Measurements from ENCODE around the gene ATG4B.
A peak's percentile ranks its signal among the peaks of the same experiment; 100 is the strongest.
"Not testable (repeated sequence)": the region's sequence is repeated elsewhere in the genome, so short reads cannot be mapped to it uniquely, and the experiment has no call there.

ATG4B gene

DNA sequence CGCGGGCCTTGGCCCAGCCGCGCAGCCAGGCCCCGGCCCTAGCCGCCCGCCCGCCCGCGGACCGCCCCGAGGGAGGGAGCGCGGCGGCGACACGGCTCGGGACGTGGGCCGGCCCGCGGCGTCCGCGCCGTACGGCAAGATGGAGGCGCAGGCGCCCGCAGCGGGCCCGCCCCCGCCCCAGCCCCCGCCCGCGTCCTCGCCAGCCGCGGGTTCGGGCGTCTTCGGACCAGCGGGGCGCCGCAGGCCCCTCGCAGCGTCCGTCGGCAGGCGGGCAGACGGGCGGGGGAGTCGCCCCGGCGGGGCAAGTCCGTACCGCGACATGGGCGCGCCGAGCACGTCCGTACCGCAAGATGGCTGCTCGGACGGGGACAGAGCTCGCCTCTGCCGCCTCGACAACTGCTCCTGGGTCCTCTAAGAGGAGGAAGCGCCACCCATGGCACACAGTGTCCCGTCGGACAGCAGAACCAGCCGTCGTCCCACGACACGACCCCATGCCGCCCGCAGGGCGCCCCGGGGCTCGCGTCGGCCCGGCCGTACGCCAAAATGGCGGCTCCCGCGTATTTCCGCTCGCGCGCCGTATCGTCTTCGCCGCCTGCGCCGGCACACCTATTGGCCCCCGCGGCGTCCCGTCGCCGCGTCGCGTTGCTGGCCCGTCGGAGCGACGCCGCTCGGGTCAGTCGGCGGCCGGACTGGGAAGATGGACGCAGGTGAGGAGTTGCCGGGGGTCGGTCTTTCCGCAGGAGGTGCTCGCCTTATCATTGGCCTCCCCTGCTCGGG is at the start of gene ATG4B, which contains the start of gene THAP4:
TSS of gene ATG4B (plus strand) at position 676 of the 777 bp plus-strand sequence. CDS start at position 698, 22 bp downstream.
TSS of gene THAP4 (minus strand) at position 141 of the 777 bp plus-strand sequence. CDS start 141 bp downstream, outside the sequence.
- DNase-seq = peak; percentile 91

DNA sequence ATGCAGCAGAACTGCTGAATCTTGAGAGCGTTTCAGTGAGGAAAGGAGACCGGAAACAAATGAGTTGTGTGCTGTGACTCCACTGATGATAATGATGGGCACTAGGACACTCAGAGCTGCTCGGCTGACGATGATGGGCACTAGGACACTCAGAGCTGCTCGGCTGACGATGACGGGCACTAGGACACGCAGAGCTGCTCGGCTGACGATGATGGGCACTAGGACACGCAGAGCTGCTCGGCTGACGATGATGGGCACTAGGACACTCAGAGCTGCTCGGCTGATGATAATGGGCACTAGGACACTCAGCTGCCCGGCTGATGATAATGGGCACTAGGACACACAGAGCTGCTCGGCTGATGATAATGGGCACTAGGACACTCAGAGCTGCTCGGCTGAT is 47.6 kb upstream of the ATG4B start:
- not testable (repeated sequence) for DNase-seq

DNA sequence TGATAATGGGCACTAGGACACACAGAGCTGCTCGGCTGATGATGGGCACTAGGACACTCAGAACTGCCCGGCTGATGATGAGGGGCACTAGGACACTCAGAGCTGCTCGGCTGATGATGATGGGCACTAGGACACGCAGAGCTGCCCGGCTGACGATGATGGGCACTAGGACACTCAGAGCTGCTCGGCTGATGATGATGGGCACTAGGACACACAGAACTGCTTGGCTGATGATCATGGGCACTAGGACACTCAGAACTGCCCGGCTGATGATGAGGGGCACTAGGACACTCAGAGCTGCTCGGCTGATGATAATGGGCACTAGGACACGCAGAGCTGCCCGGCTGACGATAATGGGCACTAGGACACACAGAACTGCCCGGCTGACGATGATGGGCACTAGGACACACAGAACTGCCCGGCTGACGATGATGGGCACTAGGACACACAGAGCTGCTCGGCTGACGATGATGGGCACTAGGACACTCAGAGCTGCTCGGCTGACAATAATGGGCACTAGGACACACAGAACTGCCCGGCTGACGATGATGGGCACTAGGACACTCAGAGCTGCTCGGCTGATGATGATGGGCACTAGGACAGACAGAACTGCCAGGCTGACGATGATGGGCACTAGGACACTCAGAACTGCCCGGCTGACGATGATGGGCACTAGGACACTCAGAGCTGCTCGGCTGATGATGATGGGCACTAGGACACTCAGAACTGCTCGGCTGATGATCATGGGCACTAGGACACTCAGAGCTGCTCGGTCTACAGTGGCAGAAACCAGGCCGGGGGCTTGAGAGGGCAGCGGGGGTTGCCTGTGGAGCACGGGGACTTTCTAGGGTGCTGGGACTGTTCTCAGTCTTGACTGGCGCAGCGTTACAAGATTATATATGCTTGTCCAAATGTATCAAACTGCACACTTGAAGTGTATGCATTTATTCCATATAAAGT is 46.7 kb upstream of the ATG4B start:
- not testable (repeated sequence) for DNase-seq

DNA sequence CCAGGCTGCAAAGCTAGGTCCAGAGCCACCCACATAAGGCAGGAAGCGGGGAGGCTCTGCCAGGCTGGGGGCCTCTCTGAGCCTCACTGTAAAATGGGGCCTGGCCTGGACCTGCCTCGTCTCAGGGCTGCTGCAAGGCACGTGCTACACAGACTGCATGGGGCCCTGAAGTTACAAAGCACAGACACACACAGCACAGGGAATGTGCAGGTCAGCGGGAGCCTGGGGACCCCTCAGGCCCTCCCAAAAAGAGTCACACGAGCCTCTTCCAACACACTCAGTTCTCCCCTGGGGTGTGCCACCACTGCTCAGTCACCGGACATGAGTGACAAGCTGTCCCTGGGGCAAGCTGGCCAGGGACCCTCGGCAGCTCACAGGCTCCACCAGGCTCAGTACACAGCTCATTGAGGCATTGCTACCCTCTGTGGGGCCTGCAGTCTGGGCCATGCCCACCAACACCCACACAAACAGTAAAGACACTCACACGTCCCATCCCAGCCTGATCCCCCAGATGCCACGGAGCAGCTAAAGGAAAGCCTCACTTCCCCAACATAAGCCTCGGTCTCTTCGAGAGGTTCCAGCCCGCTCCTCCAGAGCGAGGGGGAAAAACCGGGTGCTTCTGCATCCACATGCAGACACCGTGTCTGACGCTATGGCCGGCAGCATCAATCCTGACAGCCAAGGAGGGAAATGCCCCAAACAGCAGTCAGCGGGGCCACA is 45.2 kb upstream of the ATG4B start:
- no peak for DNase-seq

DNA sequence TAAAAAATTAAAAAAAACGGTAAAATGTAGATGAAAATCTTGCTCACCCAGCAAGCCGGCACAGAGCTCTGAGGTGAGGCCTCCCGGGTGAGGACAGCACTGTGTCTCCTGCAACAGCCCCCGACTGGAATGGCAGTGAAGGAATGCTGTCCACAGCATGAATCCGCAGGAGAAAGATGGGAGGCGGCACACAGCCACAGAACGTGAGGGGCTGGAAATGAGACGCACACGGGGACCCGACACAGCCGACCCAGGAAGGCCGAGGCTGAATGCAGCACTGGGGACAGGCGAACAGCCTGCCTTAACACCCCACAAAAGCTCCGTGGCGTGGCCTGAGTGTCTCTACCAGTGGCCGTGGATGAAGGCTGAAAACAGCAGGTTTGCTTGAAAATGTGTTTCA is 44.2 kb upstream of the ATG4B start:
- DNase-seq = no peak

DNA sequence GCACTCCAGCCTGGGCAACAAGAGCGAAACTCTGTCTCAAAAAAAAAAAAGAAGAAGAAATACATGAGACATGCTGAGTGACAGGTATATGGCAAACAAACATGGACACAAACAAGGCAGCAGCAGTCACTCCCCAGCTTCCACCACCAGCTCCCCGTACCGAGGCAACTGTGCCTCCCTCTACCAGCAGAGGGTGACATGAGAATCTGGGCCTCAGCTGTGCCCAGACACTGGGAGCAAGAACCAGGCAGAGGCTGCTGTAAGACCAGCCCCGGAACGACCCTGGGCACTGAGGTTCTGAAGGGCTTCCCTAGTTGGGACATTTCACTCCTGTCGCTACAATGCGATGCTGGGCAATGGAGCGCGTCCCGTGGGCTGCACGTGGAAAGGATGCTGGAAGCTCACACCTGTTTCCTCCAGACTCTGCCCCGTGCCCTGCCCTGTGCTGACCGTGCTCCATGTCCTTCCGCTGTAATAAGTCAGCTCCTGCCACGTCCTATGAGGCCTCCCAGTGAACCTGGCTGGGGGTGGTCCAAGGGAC is 41.8 kb upstream of the ATG4B start:
- DNase-seq = no peak

DNA sequence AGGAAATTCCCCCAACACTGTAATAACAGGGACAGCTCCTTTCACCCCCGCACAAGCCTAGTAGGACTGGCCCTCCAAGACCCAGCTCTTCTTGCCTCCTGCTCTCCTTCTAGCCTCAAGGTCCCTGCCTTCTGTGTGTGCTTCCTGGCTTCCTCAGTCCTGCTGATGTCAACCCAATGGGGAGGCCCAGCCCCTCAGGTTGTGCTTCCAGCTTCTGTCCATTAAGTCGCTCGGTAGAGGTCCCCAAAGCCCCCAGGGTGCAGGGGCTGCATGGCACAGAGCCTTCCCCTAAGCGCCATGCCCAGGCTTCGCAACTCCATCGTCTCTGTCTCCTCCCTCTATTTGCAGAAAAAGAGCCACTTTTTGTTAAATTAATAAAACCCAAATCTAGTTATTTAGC is 39.9 kb upstream of the ATG4B start:
- no peak for DNase-seq

DNA sequence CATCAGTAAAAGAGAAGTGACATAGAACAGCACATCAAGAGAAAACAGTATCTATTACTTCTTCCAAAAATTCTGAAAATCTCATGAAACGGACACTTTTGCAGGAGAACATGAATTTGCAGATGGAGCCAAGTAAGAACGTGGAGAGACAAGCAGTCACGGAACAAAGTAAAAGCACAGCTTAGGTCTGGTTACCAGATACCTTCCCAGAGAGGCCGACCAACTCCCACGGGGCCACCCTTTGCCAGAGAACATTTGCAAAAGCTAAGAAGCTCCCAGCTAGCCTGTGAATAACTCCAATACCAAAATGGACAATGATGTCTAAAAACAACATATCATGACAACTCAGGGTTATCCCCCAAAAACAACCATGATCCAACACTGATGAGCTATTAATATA is 39.4 kb upstream of the ATG4B start:
- peak; percentile 63 for DNase-seq

DNA sequence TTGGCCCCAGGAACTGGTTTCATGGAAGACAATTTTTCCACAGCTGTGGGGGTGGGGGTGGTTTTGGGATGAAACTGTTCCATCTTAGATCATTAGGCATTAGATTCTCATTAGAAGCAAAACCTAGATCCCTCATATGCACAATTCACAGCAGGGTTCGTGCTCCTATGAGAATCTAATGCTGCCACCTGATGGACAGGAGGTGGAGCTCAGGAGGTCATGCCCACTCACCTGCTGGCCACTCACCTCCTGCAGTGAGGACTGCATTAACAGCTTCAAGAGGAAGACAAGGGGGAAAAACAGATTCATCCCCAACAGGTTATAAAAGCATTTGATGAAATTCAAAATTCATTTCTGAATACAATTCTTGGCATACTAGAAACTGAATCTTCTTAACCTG is 39.0 kb upstream of the ATG4B start:
- no peak for DNase-seq

DNA sequence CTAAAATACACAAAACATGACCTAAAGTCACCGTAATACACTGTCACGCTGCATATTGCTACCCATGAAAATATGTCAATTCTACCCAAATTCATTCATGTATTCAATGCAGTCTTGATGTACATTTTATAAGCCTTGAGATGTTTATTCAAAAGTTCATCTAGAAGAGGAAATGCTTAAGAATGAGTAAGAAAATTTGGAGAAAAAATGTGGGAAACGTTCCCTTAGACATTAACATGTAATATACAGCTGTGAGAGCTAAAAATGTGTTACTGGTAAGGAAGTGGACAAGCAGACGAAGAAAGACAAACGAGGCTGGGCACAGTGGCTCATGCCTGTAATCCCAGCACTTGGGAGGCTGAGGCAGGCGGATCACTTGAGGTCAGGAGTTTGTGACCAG is 37.9 kb upstream of the ATG4B start:
- DNase-seq = no peak

DNA sequence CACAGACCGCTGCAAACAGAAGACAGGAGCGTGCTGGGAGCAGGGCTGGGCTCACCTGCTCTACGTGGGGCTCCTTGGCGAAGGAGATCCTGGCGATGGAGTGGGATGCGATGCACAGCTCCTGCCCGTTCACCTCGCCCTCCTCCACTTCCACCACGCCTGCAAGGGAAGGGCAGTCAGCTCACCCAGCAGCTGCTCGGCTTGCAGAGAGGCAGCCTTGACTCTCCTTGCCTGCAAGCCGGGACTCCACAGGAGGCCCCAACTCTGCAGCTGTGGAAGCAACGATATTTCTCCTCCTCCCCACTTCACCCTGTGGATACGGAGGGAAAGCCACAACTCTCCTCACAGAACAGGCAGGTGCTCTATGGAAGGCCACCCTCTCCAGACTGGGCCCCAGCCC is 35.7 kb upstream of the ATG4B start:
- DNase-seq = no peak

DNA sequence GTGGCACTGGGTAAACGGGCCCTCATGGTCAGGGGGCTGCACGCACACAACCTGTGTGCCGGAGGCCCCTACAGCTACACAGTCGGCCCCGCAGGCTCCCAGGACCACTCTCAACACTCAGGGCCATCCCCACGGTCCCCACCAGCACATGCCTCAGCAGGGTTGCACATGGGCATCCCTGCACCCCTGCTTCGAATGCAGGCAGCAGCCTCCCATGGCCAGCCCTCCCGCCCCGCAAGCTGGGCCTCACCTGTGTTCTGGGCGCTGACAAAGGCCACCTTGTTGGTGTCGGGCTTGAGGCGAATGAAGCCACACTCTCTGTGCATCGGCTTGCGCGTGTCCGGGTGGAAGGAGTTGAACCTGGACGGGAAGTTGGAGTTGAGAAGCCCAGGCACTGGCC is 34.8 kb upstream of the ATG4B start:
- DNase-seq = no peak

DNA sequence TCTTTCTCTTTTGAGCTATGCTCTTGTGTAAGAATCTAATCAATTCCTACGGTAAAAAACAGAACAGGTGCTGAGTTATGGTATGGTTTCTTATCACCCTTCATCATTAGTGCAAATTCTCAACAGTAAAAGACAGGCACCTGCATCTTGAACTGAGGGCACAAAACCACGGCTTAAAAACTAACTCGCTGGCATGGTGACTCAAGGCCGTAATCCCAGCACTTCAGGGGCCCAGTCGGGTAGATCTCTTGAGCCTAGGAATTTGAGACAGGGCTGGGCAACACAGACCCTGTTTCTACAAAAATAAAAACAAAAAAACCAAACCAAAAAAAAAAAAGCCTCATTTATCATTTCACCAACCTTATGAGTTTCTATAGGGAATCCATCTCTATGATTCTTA is 33.8 kb upstream of the ATG4B start:
- DNase-seq = no peak

DNA sequence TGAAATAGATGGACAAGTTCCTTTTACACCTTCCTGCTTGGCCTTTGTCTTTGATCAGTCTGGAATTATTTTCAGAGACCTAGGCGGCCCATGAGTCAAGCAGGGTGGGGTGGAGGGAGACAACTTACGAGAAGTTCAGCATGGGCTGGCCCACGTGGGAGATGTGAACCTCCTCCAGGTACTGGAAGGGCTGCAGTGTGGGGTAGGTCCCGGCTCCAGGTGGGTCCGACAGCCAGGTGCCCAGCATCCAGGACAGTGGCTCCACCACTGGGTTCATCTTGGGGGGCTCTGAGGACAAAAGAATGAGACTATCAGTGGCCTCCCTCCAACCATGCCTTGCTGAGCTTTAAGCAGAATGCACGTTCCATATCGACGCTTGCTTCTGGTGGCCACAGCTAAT is 31.3 kb upstream of the ATG4B start:
- DNase-seq = no peak

DNA sequence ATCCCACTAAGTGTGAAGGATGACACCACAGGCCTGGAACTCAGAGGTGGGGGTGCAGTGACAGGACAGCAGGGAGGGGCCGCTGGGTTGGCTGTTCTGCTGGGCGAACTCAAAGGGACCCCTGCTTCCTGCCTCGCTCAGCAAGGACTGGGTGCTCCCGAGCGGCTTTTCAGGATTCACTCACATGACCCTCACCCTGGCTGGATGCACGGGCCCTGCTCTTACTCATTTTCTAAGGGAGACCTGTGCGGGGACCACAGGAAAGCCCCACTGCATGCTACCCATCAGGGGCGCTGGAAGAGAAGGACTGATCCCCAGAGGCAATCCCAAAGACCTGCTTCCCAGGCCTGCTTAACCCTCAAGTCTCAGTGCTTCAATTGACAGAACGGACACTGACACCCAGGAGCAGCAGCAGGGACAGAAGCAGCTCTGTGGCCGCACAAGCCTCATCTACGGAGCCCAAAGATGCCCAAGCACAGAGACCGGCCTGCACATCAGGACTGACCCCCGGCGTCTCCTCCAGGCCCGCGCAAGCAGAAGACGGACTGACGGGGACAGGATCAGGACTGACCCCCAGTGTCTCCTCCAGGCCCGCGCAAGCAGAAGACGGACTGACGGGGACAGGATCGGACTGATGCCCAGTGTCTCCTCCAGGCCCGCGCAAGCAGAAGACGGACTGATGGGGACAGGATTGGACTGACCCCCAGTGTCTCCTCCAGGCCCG is 30.2 kb upstream of the ATG4B start:
- DNase-seq = no peak

DNA sequence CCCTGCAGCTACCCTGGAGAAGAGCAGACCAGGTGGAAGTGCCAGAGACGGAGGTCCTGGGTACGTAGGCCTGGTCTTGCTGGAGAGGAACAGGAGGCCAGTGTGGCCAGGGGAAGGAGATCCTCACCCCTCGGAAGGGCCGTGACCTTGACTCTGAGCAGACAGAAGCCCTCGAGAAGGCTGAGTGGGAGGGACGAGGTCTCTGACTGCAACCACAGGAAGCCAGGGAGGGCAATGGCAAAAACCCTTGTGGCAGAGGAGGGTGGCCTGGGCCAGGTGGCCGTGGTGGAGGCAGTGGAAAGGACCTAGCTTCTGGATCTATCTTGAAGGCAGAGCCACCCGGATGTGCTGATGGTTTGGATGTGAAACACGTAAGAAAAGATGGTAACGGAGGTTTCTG is 28.6 kb upstream of the ATG4B start:
- no peak for DNase-seq

DNA sequence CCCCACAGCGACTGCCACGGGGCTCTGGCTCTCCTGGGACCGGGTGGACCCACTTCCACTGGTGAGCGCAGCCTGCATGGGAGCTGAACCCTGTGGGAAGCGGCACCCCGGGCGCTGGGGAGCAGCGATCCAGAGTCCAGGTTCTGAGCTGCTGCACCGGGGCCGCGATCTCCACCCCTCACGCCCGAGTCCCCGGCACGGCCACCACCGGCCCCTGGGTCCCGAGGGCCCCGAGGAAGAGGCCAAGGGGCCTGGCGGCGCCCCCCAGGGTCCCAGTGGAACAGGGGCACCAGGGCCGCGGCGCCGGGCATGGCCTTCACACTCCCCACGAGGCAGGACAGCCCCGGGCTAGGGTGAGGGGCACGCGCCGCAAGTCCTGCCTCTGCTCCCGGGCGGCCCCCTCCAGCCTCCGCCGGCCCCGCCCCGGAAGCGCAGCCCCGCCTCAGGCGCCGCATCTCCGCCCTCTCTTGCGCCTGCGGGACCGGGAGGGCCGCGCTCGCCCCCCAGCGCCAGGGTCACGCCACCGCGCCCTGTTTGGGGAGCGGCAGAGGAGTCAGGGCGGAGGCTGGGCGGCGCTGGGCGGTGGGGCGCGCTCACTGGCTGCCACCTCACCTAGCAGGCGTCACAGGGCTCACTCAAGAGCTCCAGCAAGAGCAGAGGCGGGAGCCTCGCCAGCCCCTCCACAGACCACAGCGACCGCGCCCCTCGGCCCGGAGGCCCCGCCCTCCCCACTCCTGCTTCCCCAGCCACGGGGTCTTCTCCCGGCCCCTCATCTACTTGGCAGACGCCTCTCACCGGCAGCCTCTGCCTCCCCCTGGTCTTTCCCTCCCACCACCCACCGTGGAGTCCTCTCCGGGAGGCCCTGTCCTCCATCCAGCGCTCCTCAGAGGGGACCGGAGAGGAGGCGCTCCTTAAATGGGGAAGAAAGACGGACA is 27.4 kb upstream of the ATG4B start:
- DNase-seq = peak; percentile 87

DNA sequence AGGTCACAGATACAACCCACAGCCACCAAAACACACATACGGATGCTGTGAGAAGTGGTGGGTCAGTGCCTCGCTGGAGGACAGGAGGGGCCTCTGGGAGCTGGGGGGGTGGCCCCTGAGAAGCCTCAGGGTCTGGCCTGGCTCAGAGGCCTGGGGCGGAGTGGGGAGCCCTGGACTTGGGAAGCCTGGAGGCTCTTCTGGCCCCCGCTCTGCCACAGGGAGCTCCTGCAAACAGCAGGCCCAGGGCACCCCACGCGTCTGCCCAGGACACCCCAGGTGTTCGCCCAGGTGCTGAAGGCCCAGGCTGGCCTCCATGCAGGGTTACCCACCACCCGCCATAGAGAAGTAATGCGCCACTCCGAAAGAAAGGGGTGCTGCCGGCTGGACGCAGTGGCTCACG is 26.4 kb upstream of the ATG4B start:
- DNase-seq = no peak

DNA sequence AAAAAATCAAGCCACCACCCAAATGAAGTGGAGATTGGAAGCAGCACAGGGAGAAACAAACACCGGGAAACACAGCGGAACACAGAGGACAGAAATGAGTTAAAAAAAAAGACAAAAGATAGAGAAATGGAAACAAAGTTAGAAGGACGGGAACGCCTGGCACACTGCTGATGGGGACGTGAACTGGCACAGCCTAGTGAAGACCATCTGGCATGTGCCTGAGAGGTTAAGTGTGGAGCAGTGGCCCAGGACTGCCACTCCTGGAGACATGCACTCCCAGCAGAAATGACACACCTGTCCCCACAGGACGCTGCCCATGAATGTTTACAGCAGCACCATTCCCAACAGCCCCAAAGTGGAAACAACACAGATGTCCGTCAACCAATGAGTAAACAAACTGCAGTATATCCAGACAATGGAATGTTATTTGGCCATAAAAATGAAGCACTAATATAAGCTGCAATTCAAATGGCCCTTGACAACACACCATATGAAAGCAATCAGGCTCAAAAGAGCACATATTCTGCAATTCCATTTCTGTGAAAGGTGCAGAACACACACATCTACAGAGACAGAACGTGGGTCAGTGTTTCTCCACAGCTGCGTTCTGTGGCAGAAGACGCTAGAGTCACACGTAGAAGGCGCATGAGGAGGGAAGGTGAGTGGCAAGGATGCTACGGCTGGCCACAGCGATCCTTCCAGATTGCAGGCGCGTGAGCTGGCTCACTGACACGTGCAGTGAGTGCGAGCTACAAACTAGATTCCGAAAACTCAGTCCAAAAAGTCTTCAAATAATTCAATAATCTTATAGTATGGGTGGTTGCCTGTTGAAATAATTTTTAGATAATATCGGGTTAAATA is 25.1 kb upstream of the ATG4B start:
- no peak for DNase-seq
